Activated gamma-delta T cell treated with Interleukin-2 at 50 U/mL for 16 hours (primary cell): ENCODE data around the gene DPP10.

Source experiments
- DNase-seq: peaks from one replicate; pipeline ENCODE4 v3.0.0-alpha.2; 2020

DPP10 gene

DNA sequence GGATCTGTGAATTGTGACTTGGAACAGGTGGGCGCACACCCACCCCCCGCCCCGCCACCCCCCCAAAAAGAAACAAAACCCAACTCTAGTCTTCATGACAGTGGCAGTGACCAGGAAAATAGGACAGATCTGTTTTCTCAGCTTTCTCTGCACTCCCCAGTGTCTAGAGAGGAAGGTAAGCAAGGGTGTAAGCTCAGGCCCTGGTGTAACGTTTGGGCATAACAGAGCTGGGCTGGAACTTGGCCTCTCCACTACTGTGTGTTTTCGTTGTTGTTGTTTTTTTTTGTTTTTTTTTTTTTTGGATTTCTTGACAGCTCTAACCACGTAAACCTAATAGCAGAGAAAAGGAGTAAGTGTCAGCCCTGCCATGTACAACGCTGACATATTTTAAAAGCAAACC lies 1160.8 kb downstream of the DPP10 start:
- no peak for DNase-seq

DNA sequence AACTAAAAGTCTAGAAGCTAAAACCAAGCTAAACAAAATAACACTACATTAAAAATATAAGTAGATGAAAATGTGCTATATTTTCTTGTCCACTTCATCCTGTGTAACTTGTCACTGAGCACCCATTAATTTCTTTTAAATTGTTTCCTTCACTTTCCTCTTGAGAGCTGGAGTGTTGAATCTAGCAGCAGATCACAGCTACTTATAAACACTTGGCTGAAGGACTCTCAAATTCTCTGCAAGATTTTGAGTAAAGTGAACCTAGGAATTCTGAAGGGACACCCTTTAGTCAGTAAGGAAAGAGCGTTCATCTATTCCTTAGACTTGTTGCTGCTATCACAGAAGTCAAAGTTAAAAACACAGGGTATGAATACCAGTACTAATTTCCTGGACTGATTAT lies 1163.9 kb downstream of the DPP10 start:
- no peak for DNase-seq

DNA sequence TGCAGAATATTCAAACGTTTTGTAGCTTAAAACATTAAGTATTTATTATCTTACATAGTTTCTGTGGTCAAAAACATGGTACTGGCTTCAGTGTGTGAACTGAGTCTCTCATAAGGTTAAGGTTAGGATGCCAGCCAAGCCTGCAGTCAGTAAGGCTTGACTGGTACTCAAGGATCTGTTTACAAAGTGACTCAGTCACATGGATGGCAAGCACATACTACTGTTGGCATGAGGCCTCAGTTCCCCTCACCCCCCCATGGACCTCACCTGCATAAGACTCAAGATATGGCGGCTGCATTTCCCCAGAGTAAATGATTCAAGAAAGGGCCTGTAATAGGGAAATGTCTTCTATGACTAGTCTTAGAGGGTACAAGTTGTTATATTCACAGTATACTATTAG lies 1167.5 kb downstream of the DPP10 start:
- DNase-seq, result no peak

DNA sequence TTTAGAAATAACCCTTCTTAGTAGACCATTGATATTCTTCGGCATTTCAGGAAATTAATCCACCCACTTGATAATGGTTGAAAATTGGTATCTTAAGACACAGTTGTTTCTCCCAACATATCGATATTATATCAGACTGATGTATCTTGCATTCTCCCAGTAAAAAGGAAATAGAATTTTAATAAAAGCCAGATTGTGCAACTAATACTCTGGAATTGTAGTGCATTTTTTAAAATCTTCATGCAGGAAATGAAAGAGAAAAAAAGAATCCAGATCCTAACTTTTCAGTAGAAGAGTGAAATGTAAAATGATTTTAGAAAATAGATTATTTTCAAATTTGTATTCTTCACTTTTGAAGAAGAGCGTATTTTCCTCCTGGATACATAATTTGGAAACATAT lies 1168.4 kb downstream of the DPP10 start:
- DNase-seq, result no peak

DNA sequence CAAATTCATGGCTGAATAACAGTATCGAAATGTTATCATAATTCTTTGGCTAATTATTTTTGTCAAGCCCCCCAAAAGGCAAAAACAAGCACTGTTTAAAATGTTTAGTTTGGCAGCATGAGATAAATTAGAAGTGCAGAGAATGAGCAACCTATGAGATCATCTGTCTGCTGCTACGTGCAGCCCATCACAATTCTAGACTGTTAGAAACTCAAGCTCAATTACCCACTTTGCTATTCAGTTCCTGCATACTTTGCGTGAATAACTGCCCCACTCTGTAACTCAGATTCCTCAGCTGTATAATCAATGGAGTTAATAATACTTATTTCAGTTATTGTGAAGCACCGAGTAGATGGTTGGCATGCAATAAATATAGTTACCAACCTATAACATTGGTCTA lies 1181.9 kb downstream of the DPP10 start:
- DNase-seq, result no peak

DNA sequence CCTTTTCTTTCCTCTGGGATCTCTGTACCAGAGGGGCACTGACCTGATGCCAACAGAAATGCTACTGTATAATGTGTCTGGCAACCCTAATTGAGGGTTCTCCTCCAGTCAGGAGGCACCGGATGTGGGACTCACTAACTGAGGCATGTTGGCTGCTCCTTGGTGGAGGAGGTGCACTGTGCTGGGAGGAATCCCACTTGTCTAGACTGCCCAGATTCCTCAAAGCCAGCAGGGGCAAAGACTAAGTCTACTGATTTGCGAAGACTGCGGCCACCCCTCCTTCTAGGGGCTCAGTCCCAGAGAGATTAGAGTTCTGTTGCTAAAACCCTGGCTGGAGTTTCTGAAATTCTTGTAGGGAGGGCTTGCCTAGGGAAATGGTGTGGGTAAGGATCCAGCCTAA lies 1192.1 kb downstream of the DPP10 start:
- no peak for DNase-seq

DNA sequence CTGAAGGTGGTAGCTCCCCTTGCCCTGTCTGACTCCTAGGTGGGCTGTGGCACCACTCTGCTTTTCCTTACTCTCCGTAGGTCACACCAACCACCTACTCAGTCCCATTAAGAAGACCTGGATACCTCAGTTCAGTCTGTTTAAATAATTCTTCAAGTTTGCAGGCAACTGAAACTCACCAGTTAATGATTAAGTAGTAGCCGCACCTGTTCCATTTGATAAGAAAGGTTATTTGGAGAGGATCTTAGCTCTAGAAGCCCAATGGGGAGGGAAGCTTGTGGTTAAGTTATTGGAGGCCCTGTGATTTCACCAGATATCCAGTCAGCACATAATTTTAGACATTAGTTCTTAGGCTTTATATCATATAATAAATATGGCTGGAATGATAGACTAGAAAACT lies 1193.0 kb downstream of the DPP10 start:
- no peak for DNase-seq

DNA sequence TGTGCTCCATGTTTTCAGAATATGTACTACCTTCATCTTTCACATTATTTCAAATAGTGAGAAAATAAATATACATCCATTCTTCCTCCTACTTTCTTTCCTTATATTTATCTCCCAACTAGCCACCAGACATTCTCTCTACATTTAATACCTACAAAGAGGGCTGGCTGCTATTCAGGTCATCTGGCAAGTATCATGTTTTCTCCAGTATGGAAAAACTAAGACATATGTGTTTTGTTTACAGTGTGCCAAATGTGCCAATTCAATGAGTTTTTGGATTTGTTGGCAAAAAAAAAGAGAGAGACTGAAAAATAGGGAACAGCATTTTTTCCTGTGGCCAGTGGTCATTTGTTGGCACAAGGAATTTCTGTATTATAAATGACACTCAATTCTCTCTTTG lies 1207.3 kb downstream of the DPP10 start:
- no peak for DNase-seq

DNA sequence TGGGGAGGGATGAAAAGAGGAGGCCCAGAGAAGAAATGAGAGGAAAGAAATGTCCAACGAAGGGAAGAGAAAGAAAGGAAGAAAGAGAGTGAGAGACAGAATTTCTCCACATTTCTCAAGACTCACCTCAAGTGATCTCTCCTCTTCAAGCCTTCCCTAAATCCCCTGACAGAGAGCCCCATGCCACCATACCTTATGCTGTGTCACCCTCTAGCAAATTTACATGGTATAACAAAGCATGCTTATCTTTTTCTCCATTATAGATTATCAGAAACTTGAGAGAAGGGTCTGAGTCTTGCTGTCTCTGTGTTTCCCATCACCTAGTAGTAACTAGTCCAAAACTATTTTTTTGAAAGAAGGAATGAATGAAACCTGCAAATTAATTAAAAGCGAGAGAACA lies 1208.4 kb downstream of the DPP10 start:
- DNase-seq, result no peak

DNA sequence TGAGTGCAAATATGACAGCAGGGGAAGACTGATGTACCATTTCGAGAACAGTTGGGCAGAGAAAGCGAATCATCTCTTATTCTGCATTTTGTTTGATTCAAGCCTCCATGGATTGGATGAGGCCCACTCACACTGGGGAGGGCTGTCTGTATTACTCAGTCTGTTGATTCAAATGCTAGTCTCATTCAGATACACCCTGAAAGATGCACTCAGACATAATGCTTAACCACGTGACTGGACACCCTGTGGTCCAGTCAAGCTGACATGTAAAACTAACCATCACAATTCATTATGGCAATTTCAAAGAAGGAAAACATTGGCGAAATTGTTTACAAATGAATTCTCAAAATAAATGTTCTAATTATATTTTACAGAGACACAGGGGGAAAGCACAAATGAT lies 1210.2 kb downstream of the DPP10 start:
- no peak for DNase-seq

DNA sequence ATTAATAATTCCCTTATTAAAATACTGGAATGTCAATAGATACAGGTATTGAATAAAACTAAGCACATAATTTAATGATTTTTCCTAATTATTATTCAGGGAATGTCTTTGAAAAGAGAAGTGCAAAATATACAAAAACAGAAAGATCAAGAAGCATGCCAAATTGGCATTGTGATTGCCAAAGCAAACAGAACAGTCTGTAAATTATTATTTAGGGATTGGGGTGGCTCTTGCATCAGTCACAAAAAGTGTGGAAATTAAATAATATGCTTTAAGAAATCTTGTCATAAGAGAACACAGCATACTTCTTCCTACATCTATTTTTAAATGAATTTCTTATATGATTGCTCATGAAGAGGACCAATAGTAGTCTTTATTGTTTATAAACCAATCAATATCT lies 1211.9 kb downstream of the DPP10 start:
- DNase-seq, result no peak

DNA sequence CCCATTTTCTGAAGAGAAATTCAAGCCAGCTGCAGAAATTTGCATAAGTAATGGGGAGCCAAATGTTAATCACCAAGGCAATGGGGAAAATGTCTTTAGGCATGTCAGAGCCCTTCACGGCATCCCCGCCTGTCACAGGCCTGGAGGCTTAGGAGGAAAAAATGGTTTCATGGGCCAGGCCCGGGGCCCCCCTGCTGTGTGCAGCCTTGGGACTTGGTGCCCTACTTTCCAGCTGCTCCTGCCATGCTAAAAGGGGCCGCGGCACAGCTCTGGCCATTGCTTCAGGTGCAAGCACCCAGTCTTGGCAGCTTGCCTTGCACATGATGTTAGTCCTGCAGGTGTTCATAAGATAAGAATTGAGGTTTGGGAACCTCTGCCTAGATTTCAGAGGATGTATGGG lies 1235.7 kb downstream of the DPP10 start:
- DNase-seq, result no peak

DNA sequence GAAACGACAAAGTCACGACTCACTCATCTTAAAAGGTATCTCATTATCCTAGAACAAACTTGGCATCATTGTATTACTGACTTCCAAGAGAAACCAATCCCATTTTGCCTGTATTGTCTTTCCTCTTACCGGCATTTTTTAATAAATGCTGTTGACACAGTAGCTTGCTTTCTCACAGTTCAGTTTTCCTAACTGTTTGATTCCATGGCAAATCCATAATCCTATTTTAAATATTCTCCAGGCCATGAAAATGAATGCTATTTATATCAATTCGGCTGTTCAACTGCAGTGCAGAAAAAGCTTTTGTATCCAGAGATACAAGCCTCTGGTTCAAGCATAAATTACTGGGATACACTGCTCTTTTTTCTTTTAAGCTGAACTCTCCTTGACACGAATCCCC lies 1241.9 kb downstream of the DPP10 start:
- no peak for DNase-seq

DNA sequence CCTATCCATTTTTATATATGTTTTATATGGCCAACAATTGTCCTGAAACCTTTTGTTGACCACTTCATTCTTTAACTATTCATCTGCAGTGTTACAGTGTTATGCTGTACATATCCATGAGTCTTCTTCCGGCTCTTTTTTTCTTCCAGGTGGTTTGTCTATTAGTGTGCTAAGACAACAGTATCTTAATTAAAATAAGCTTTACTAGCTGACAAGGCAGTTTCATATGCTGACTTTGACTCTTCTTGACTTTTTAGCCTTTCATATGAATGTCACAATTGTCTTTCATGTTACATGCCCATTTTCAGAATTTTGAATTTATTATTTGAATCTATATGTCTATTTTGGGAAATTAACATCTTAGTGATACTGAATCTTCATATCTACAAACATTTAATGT lies 1249.0 kb downstream of the DPP10 start:
- DNase-seq, result no peak

DNA sequence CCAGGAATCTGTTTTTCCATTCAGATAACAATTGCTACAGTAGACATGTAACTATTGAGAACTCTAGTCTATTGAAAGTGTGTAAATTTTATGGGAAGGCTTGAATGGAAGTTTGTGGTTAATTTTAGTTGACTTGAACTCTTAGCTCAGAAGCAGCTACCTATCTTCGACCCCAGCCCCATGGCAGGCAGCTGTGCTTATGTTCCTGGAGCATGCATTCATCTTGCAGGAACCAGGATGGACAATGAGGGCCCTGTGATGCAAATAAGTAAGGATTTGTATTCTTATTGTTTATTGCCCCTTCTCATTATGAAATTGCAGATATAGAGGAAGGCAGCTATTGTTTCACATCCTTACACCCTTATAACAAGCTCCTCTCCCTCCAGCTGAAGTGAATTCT lies 1252.2 kb downstream of the DPP10 start:
- no peak for DNase-seq

DNA sequence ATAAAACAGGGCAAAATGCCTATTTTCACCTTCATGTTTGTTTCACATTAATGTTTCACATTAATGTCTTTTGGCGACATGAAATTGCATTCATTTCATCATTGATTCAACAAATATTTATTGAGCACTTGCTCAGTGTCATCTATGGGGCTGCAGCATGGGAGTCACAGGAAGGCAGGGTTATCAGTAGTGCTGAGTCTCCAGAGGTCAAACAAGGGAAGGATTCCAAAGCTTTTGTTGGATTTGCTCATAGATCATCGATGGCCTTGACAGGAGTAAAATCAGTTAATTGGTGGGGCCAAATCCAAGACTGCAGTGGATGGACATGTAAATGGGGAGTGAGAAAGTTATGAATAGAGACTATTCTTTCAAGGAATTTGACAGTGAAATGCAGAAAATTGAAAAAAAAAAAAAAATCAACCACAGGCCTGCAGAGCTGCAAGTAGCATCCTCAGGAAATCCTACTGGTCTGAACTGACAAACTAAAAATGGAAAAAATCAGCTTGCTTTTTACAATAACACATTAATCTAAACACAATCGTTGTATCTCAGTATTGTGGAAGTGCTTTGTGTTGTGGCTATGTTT lies 1290.8 kb downstream of the DPP10 start:
- no peak for DNase-seq

DNA sequence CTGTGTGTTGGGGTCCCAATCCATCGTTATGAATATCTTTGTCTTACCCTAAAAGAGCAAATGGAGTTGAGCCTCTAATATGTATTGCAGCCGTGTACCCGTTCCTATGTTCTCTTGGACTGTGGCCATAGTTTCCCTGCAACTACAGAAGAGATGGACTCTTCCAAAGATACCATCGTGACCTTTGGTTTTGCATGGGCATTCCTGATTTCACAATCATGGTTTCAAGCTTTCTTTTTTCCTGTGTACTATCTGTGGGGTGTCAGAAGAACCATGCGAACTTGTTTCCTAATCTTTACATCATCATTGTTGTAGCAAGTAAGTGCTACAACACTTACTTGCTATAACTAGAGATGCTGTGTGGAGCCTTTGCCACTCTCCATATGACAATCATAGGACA lies 1295.7 kb downstream of the DPP10 start:
- no peak for DNase-seq

DNA sequence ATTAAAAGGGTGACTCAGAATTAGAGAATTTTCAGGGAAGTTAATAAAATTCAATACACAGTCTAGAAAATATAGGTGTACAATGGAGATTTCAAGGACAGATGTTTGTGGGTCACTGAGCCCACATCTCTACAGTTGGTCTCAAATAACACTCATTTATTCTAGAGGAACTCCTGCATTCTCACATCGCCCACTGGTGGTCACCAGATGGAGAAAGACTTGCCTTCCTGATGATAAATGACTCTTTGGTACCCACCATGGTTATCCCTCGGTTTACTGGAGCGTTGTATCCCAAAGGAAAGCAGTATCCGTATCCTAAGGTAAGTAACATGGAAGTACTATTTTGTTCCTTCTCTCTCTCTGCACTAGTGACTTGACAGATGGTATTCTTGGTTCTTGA lies 1297.1 kb downstream of the DPP10 start:
- no peak for DNase-seq

DNA sequence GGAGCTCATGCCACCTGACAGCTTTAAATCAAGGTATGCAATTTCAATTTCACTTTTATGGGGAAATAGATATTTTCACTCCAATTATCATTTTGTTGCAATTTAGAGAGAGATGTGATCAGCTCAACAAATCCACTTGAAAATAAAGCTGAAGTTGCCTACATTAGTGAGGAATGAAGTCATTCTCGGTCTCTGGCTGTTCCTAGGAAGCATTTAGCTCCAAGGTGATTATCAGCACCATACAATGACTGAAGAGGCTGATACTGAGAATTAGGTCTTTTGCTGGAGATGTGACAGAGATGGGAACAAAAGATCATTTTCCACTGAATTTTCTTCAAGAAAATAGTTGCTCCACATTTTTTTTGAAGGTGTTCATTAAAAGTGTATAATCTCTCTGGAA lies 1303.7 kb downstream of the DPP10 start:
- DNase-seq, result no peak

DNA sequence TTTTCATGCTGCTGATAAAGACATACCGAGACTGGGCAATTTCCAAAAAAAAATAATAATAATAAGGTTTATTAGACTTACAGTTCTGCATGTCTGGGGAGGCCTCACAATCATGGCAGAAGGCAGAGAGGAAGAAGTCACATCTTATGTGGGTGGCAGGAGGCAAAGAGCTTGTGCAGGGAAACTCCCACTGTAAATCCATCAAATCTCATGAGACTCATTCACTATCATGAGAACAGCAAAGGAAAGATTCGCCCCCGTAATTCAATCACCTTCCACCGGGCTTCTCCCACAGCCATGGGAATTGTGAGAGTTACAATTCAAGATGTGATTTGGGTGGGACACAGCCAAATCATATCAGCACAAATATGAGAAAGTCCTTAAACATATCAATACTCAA lies 1314.8 kb downstream of the DPP10 start:
- DNase-seq, result no peak

DNA sequence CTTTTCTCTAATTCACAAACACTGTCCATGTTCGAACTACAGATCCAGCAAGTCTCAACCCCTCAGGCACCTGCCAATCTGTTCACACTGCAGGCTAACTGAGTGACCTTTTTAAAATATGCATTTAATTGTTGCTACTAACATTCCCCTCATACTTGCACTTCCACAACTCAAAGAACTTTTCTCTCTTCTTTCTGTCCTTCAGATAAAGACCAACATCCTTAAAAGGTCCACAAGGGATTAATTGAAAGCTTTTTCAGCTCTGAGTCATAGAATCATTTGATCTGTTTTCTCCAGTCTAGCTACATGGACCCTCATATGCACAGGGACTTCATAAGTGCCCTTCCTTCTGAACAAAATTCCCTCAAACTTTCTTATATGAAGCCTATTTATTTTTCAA lies 1321.2 kb downstream of the DPP10 start:
- no peak for DNase-seq

DNA sequence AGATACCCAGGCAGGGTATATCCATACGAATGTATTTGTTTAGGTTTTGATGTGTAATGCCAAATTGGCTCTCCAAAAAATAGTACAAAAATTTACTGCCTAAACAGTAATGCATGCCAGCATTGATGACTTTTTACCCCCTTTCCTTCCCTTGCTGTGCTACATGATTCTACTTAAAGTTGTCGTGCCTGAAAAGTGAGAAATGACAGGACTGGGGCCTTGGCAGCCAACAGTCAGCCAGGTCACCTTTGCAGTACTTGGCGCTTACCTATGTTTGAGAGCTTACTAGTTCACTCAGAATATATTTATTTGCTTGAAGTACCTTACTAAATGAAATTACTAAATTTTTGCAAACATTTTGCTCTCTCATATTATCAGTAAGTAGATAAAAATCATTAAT lies 1329.1 kb downstream of the DPP10 start:
- DNase-seq, result no peak

DNA sequence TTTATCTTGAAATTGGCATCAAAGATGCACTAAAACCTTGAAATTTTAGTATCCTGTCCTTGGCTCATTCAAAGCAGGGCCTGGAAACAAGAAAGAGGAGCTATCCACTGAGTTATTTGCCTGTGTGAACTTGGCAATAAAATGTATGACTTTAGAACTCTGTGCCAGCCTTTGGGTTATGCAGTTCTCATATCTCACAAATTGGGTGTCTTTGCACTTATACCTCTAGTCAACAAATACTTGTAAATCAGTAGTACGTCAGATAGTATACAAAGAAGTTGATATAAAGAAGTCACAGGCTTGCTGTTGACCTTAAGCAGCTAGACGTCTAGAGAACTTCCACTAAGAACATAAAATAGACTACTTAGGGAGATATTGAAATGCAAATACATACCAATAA lies 1331.9 kb downstream of the DPP10 start:
- no peak for DNase-seq

DNA sequence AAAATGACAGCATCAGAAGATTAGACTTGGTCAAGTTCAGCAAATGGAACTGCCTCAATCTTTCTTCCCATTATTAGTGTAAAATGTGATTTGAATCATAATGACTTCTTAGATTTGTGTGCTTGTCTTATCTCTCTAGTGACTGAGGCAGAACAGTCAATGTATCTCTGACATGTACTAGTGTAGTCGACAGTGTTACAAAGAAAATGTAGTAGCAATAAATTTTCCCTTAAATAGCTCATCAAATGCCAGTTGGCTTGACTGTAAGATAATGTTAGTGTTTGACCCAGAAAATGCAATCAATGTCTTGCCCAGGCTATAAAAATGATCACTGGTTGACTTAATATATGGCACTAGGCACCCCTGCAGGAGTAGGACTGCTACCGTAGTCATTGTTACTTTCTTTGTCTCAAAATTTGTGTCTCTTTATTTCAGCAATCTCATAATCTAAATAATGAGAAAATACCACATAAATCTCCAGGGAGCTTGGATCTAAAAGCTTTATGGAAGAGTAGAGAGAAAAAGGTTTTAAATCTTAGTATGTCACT lies 1336.7 kb downstream of the DPP10 start:
- no peak for DNase-seq

DNA sequence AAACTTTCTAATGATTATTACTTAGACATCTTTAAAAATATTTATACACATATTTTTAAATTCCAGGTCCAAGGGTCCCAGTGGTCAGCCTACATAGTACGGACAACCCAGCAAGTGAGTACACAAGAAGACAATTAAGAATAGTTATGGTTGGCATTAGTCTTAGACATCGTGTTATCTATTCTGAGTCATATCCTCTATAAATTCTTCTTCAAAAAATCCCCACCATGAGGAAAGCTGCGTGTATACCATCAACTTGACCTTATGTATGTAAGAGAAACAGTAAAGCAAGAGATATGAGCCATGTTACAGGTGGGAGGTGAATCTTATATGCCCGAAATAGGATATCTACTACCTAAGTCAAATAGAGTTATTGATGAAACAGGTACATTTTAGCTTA lies 1339.8 kb downstream of the DPP10 start:
- no peak for DNase-seq

DNA sequence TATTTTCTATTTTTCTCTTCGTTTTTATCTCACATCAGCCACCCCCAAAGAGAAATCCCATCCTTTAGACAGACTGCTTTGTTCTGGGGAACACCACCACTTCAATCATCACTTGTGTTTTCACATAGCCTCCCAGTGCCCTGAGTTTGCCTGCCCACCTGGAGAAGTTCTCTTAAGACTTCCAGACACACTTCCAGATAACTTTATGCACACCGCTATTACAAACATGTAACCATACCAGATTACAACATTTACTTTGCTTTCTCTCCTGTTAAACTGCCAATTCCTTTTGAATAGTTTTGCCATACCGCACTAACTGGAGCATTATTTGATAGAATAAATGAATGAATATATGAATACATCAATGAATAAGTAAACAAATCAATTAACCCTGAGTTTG lies 1353.6 kb downstream of the DPP10 start:
- DNase-seq, result no peak
